Measurements from ENCODE around the gene CALML3. TPM values are rescaled to one million over a fixed set of nuclear protein-coding genes. Genes with fewer than 3 reads are reported as not detected.

The CALML3 gene
- total RNA-seq, 2 experiments from 2014 or later: not detected

- H3K27ac ChIP-seq (ENCODE audit: low read depth, low read length, poor library complexity, severe bottlenecking): no peak overlapping the region
- no peak for DNase-seq (ENCODE audit: low spot score)
- CTCF ChIA-PET (ENCODE audit: unreplicated experiment): no interaction called here
- intact Hi-C loops (cut with micrococcal nuclease; ENCODE audit: unreplicated experiment): no loop called here
- TF ChIP-seq CTCF (conservative IDR thresholded peaks at IDR 0.05; ENCODE audit: low read length) (no peak), EZH2phosphoT487 (IDR thresholded peaks at IDR 0.05; ENCODE audit: borderline replicate concordance, low read depth, low read length) (no peak)
- no peaks in the 10 kb centered on the region for H3K9me2 ChIP-seq (ENCODE audit: insufficient read depth, low read length)
- no peaks in the 10 kb centered on the region for H3K36me3 ChIP-seq (ENCODE audit: insufficient read depth, low read length)
- H4K20me1 ChIP-seq (ENCODE audit: insufficient read depth, low read length): no peaks in the 10 kb centered on the region
- no peaks in the 10 kb centered on the region for H3K9me3 ChIP-seq (ENCODE audit: low read length)
- H3K4me1 ChIP-seq (ENCODE audit: insufficient read depth, low read length, poor library complexity, severe bottlenecking): peaks cover 9% of the 10 kb centered on the region
- H3K79me2 ChIP-seq (ENCODE audit: insufficient read depth, low read depth, low read length): no peaks in the 10 kb centered on the region
- no peak overlapping the region for H2AFZ ChIP-seq (ENCODE audit: low read length)
- no peak overlapping the region for H3K4me2 ChIP-seq (ENCODE audit: low read length)
- no peak overlapping the region for H3K4me3 ChIP-seq (ENCODE audit: low read depth, low read length, poor library complexity, severe bottlenecking)
- POLR2A ChIA-PET: interaction anchor here (1.0 kb wide), 1 partner anchor 21 kb away, joined by 3 read pairs; no protein-coding TSS in a partner anchor
- no TSS peak for BruUV-seq (replicated peaks)
Observed at GRCh38 chr10:5561704-5562645, 37.2 kb downstream of the CALML3 start.

DNA sequence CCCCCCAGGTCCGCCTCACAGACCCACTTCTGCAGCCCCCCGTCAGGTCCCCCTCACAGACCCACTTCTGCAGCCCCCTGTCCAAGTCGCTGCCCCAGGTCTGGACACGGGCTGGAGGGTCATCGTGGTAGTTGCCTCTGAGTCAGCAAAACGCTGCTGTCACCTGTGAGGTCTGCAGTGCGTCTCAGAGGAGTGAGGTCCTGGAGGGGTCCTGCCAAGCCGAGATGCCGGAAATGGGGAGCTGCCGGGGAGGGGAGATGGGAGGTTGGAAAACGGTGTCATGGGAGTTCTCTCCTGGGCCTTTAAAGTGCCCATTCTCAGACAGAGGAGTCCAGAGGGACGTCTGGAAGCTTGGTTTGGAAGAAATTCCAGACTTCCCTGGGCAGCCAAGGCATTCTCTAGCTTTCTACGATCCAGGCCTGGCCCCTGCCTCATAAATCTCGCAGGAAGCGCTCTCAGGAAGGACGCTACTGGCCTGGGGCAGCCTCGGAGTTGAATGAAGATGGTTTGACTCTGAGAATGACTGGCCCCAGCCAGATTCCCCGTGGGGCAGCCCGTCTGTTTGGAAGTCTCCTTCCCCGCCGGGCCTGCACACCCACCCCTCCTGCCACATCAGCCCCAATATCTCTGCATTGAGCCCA lies 38.7 kb downstream of the CALML3 start:
- intact Hi-C loops (cut with micrococcal nuclease; ENCODE audit: unreplicated experiment): no loop called here
- Histone ChIP-seq H3K27ac (ENCODE audit: low read depth, low read length, poor library complexity, severe bottlenecking) (no peak overlapping the region), H3K9me2 (ENCODE audit: insufficient read depth, low read length) (no peaks in the 10 kb centered on the region), H3K4me1 (ENCODE audit: insufficient read depth, low read length, poor library complexity, severe bottlenecking) (peaks cover 9% of the 10 kb centered on the region), H2AFZ (ENCODE audit: low read length) (no peak overlapping the region), H3K79me2 (ENCODE audit: insufficient read depth, low read depth, low read length) (no peaks in the 10 kb centered on the region), H3K4me2 (ENCODE audit: low read length) (no peak overlapping the region), H3K4me3 (ENCODE audit: low read depth, low read length, poor library complexity, severe bottlenecking) (no peak overlapping the region), H4K20me1 (ENCODE audit: insufficient read depth, low read length) (no peaks in the 10 kb centered on the region), H3K36me3 (ENCODE audit: insufficient read depth, low read length) (no peaks in the 10 kb centered on the region), H3K9me3 (ENCODE audit: low read length) (no peaks in the 10 kb centered on the region)
- CTCF ChIA-PET (ENCODE audit: unreplicated experiment): no interaction called here
- DNase-seq (ENCODE audit: low spot score): no peak
- TF ChIP-seq EZH2phosphoT487 (IDR thresholded peaks at IDR 0.05; ENCODE audit: borderline replicate concordance, low read depth, low read length) (no peak), CTCF (conservative IDR thresholded peaks at IDR 0.05; ENCODE audit: low read length) (no peak)
- POLR2A ChIA-PET: interaction anchor here (1.0 kb wide), 2 partner anchors 14 to 19 kb away, joined by 3 to 4 read pairs; no protein-coding TSS in a partner anchor
- no TSS peak for BruUV-seq (replicated peaks)
